H7 (cell line): ENCODE results near the gene PPP4R4. TPM values are rescaled to one million over a fixed set of nuclear protein-coding genes. Genes with fewer than 3 reads are reported as not detected.
A peak's percentile ranks its signal among the peaks of the same experiment; 100 is the strongest.
"Not testable (repeated sequence)": the region's sequence is repeated elsewhere in the genome, so short reads cannot be mapped to it uniquely, and the experiment has no call there.

Experiments used
- DNase-seq: peaks from one replicate; pipeline ENCODE4 v3.0.0; 2012
- H3K27me3 ChIP-seq: 2 replicates; pipeline ENCODE4 v1.6.0; 2011; ENCODE audit warnings: mild to moderate bottlenecking, low read length; ENCODE audit not compliant: control insufficient read depth, insufficient read depth
- H3K36me3 ChIP-seq: replicated peaks from 2 replicates; pipeline ENCODE4 v1.5.1; 2011; ENCODE audit warnings: low read length; ENCODE audit not compliant: control insufficient read depth, insufficient read depth
- H3K4me3 ChIP-seq: 2 replicates; pipeline ENCODE4 v1.5.1; 2011; ENCODE audit warnings: low read depth, mild to moderate bottlenecking, control low read depth, low read length, moderate library complexity; ENCODE audit not compliant: insufficient read depth
- total RNA-seq: library from RNA; depleted of rRNA; stranded (reverse); fragments of >200 nt; shearing (Covaris generic); gene quantifications from 2 replicates; pipeline ENCODE4 v1.2.3, GENCODE V29; 2014

The PPP4R4 gene
- total RNA-seq, 1 experiment from 2014 or later = 3.0 TPM

DNA sequence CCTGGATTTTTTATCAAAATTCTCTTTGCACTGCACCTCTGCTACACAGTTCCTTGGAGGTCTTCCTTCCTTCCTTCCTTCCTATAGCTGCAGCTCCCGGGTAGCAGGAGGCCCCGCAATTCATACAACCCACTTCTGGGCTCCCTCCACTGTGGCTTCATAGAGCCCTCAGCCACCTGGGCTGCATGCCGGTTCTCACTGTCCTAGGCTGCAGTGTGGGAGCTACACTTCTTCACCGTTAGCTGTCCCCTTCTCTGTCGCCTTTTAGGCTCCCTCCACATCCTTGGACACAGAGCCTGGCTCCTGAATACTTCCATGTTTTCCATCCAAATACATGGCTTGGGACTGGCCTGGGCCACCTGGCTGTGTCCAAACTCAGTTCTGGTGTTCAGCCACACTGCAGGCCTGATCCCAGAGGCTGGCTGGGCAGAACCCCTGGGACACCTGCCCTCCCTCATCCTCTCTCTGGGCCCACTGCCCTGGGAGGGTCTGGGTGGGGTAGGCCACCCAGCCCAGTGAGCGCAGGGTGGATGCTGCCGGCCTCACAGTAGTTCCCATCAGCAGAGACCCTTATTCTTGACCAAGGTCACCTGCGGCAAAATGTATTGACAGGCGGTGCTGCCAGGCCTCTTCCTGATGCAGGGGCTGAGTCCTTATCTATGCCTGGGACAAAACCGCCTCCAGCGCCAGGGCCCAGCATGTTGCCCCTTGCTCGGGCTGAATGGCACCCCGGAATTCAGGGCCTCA, 117.2 kb downstream of the PPP4R4 start:
- Histone ChIP-seq H3K36me3 (no peaks in the 10 kb centered on the region), H3K4me3 (no peak overlapping the region), H3K27me3 (no peaks in the 10 kb centered on the region; the same call in 1 of the 2 replicates)
- DNase-seq = no peak

DNA sequence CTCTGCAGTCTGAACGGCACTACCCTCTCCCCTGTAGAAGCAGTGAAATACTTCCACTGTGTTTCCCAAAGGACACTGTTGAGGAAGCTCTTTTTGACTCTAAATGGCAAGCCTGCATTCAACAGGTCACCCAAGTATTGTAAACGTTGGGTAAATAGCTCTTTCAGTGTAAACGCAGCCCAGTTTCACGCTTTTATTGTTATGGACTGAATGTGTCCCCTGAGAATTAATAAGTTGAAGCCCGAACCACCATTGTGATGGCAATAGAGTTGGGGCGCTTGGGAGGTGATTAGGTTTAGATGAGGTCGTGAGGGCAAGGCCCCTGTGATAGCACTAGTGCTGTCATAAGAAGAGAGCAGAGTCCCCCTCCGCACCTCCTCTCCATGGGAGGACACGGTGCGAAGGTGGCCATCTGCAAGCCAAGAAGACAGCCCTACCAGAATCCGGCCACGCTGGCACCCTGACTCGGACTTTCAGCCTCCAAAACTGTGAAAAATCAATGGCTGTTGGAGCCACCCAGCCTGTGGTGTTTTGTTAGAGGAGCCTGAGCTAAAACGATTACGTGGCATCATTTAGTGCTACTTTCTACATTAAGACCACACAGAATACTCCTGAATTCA, 117.9 kb downstream of the PPP4R4 start:
- Histone ChIP-seq H3K36me3 (no peaks in the 10 kb centered on the region), H3K27me3 (no peaks in the 10 kb centered on the region; the same call in 1 of the 2 replicates), H3K4me3 (no peak overlapping the region)
- DNase-seq = no peak

DNA sequence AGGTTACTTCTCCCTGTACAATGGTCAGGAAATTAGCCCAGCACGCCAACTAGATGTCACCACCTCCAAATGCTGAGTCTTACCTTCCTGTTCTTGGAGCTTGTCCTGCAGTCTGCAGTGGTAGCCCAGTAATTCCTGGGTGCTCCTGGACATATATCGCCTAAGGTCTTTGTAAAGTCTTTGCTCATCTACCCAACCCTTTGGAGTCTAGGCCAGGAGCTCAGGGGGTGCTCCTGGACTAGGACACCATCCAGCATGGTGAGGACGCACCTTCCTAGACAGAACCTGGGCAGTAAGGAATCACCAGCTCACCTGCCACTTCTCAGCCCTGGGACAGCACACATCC, 118.4 kb downstream of the PPP4R4 start:
- Histone ChIP-seq H3K27me3 (no peaks in the 10 kb centered on the region; the same call in 1 of the 2 replicates), H3K4me3 (no peak overlapping the region), H3K36me3 (no peaks in the 10 kb centered on the region)
- DNase-seq = no peak

DNA sequence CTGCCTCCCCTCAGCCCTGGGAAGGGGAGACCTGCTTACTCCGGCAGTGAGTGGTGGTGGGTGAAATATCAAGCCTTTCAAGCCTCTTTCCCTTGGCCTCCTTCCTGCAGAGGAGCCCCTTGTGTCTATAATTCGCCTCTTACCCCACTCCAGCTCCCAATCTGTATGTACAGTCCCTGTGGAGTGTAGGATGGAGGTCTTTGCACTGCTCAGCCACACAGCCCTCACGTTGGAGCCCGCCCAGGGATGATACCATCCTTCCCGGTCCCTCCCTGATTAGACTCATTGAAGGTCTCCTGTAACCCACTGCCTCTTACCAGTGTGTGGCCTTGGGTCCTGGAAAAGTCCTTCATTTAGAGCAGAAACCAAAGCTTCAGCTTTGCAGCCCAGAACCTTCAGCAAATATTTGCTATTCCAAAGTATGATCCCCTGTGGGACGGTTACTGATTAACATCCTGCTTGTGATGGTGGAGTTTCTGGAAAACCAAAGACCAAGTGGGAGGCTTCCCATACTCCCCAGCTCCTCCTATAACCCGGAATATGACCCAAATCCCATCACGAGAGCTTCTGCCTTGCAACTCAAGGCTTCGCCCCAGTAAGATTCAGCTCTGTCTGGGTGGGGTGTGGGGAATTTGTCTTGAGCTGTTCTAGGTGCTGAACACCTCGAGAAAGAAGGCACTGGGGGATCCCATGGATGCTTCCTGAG, 118.9 kb downstream of the PPP4R4 start, which contains the start of gene SERPINA10:
TSS of gene SERPINA10 (minus strand) at position 397 of the 706 bp plus-strand sequence. CDS start 2,675 bp downstream, outside the sequence.
- Histone ChIP-seq H3K36me3 (no peaks in the 10 kb centered on the region), H3K27me3 (no peaks in the 10 kb centered on the region; the same call in 1 of the 2 replicates), H3K4me3 (no peak within 1 kb of the TSS)
- no peak for DNase-seq

- Histone ChIP-seq H3K27me3 (no peaks in the 10 kb centered on the region; the same call in 1 of the 2 replicates), H3K4me3 (no peak overlapping the region), H3K36me3 (no peaks in the 10 kb centered on the region)
- DNase-seq = no peak
These were observed 119.4 kb downstream of the PPP4R4 start for GRCh38 chr14:94293578-94293924.

GRCh38 chr14:94295360-94296180, 121.4 kb downstream of the PPP4R4 start:
- Histone ChIP-seq H3K36me3 (no peaks in the 10 kb centered on the region), H3K4me3 (no peak overlapping the region), H3K27me3 (no peaks in the 10 kb centered on the region)
- no peak for DNase-seq

GRCh38 chr14:94296181-94296545, 122.0 kb downstream of the PPP4R4 start:
- H3K27me3 ChIP-seq, DNase-seq, H3K36me3 ChIP-seq, H3K4me3 ChIP-seq: not testable (repeated sequence)

- H3K27me3 ChIP-seq = no peaks in the 10 kb centered on the region
- H3K4me3 ChIP-seq = no peak overlapping the region
- no peak for DNase-seq
- no peaks in the 10 kb centered on the region for H3K36me3 ChIP-seq
These were observed 124.0 kb downstream of the PPP4R4 start for GRCh38 chr14:94298130-94298529.

DNA sequence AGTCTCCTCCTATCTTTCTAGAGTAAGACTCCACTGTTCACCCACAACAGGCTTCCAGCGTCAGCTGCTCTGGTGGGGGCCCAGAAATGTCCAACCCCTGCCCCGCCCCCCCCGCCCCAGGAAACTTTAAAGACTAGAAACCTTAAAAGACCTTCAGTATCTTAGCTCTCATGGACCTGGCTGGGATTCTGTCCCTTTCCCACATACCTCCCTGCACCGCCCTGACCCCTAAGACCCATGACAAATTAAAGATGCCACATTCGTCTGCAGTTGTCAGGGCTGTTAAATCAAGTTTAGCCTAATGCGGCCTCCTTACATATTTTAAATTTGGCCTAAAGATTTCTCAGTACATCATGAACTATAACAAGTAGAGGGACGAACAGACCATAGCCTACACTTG, 129.0 kb downstream of the PPP4R4 start:
- Histone ChIP-seq H3K27me3 (no peaks in the 10 kb centered on the region), H3K36me3 (no peaks in the 10 kb centered on the region), H3K4me3 (no peak overlapping the region)
- no peak for DNase-seq

GRCh38 chr14:94304243-94304642, 130.1 kb downstream of the PPP4R4 start:
- no peak overlapping the region for H3K4me3 ChIP-seq

DNA sequence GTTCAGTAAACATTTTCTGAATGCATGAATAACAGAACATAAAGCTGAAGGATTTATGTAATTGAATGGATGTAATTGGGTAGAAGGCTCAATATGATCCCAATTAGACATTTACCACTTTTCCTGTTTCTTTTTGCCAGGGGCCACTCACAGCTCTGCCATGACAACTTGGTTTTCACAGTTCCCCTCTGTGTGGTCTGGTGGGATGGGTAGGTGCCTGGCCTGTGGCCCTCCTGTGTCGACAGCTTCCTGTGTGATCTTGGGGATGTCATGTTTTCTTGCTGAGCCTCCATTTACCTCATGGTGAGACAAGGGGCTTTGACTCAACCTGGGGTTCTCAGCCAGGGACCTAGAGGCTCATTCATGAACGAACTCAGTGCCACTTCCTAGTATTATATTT, 131.5 kb downstream of the PPP4R4 start:
- H3K27me3 ChIP-seq = no peaks in the 10 kb centered on the region
- no peak overlapping the region for H3K4me3 ChIP-seq
- no peaks in the 10 kb centered on the region for H3K36me3 ChIP-seq
- no peak for DNase-seq

More at GRCh38 chr14:94304243-94304642, 130.1 kb downstream of the PPP4R4 start:
- H3K27me3 ChIP-seq = no peaks in the 10 kb centered on the region
- no peak for DNase-seq
- no peaks in the 10 kb centered on the region for H3K36me3 ChIP-seq

- H3K36me3 ChIP-seq = no peaks in the 10 kb centered on the region
- no peaks in the 10 kb centered on the region for H3K27me3 ChIP-seq
- no peak overlapping the region for H3K4me3 ChIP-seq
- no peak for DNase-seq
These were observed 132.2 kb downstream of the PPP4R4 start for GRCh38 chr14:94306047-94306978.

- H3K36me3 ChIP-seq = no peaks in the 10 kb centered on the region
- DNase-seq = peak; percentile 75
- H3K4me3 ChIP-seq = no peak overlapping the region
- H3K27me3 ChIP-seq = no peaks in the 10 kb centered on the region
These were observed 133.4 kb downstream of the PPP4R4 start for GRCh38 chr14:94307410-94307992.
